Lower leg skin (tissue), 3 donors: Measurements from ENCODE around the gene TET2.

Experiments used
- CTCF ChIP-seq, 3 donors: fragments of 450-650 bp; IDR thresholded peaks; one replicate each; pipeline ENCODE4 v1.5.1; 2016; ENCODE audit warnings: antibody characterized with exemption in 3 of 3, mild to moderate bottlenecking in 3 of 3, moderate library complexity in 2 of 3
- POLR2A ChIP-seq, 2 donors: fragments of 450-650 bp; IDR thresholded peaks; one replicate each; pipeline ENCODE4 v1.6.1; 2016 to 2017; ENCODE audit warnings: antibody characterized with exemption in 2 of 2, mild to moderate bottlenecking in 1 of 2, moderate library complexity in 1 of 2

GRCh38 chr4:105197777-105198176 lies 51.1 kb downstream of the TET2 start:
- no peak for TF ChIP-seq POLR2A (IDR thresholded peaks at IDR 0.05)
- no peak for TF ChIP-seq CTCF (IDR thresholded peaks at IDR 0.05)
